Measurements from ENCODE around the gene PPP2R3C.
A peak's percentile ranks its signal among the peaks of the same experiment; 100 is the strongest.
"Not testable (repeated sequence)": the region's sequence is repeated elsewhere in the genome, so short reads cannot be mapped to it uniquely, and the experiment has no call there.

Gene PPP2R3C

DNA sequence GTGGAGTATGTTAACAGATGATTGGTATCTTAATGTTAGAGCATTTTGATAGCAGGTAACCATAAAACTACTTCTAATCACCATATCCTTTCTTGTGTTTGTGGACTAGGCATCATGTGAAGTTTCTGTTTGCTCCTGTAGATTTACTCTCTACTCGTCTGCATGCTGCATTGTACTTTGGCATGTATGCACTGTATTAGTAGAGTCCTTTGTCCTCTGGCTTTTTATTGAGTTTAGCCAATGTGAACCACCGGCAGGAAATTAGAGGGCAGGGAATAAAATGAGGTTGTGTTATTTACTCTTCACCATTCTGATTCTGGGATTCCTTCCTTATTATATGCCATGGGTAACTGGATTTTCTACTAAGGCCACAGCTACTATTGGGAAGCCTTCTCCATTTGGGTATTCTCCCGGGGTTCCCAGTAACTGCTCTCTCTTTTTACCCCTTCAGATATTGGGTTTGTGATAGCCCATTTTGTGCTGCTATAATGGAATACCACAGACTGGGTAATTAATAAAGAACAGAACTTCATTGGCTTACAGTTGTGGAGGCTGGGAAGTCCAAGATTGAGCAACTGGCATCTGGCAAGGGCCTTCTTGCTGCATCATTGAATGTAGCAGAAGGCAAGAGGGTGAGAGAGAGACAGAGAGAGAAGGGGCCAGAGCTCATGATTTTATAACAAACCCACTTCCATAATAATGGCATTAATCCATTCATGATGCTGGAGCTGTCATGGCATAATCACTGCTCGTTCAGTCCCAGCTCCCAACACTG is 53.4 kb downstream of the PPP2R3C start:
- no peak for DNase-seq (ENCODE audit: low read depth, low spot score)
- no peak overlapping the region for H3K27ac ChIP-seq

DNA sequence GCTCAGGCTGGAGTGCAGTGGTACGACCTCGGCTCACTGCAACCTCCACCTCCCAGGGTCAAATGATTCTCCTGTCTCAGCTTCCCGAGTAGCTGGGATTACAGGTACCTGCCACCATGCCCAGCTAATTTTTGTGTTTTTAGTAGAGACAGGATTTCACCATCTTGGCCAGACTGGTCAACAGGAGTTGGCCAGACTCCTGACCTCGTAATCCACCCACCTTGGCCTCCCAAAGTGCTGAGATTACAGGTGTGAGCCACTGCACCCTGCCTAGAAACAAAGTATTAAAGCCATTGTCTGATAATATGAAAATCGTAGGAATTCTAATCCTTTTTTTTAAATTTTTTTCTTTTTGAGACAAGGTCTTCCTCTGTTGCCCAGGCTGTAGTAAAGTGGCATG is 56.1 kb downstream of the PPP2R3C start:
- not testable (repeated sequence) for H3K27ac ChIP-seq; DNase-seq (ENCODE audit: low read depth, low spot score)

DNA sequence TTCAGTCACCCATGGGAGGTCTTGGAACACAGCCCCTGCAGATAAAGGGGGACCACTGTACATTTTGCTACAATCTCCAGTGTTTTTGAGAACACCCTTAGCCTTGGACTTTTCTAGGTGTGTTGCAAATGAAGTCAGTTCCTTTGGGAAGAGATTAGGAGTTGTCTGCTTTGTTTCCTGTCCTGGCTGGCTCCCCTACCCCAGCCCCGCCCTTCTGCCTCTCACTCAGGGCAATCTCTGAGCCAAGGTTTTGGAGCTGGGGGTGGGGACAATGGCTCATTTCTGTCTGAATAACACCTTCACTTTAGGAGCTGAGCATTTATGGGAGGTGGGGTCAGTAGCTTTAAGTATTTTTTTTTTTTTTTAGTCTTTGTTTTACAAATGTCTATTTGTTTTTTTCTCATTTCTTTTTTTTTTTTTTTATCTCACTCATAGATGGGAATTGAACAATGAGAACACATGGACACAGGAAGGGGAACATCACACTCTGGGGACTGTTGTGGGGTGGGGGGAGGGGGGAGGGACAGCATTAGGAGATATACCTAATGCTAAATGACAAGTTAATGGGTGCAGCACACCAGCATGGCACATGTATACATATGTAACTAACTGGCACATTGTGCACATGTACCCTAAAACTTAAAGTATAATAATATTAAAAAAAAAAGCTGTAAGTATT is 60.5 kb downstream of the PPP2R3C start:
- H3K27ac ChIP-seq, result peak overlapping the region; percentile 70
- DNase-seq (ENCODE audit: low read depth, low spot score), result not testable (repeated sequence)

DNA sequence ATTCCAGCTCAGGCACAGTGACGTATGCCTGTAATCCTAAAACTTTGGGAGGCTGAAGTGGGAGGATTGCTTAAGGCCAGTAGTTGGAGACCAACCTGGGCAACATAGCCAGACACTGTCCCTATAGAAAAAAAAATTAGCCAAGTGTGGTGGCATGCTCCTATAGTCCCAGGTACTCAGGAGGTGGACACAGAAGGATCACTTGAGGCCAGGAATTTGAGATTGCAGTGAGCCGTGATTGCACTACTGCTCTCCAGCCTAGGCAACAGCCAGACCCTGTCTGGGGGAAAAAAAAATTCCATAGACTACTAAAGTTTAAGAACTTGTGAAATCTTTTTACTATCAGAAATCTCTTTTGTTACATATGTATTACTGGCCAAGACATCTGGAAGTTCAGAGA is 69.2 kb downstream of the PPP2R3C start:
- no peak overlapping the region for H3K27ac ChIP-seq

DNA sequence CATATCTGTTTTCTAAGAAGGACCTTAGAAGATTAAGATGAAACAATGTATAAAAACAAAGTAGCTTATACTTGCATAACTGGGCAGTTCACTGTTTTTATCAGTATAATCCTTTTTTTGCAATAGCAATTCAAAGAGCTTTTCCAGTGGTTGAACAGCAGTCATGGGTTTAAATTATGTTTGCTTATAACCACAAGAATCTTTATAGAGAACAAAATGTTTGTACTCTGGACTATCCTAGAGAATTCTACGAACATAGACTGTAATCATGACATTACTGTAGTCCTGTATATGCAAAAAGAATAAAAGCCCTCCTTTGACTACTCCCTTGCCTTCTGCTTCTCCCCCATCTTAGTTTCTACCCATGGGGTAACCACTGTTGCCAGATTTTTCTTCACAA is 70.0 kb downstream of the PPP2R3C start:
- DNase-seq (ENCODE audit: low read depth, low spot score), result no peak
- peak overlapping the region; percentile 13 for H3K27ac ChIP-seq

More for the DNA sequence above, 69.2 kb downstream of the PPP2R3C start:
- no peak for DNase-seq (ENCODE audit: low read depth, low spot score)

DNA sequence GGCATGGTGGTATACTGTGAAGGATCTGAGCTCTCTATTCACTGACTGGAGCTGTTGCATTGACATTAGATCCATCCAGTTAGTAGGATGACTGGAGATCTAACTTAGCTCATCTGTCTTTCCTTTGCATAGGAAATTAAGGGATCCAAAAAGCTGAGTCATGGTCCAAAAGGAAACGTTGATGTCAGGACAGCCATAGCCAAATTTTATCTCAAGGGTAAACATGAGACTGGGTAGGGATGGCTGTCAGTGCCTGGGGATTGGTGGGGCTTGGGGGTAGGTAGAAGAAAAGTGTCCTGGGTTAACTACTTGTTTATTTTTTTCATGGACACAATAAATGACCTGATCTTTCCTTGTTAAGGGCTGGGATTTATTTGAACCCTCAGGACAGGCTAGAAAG is 71.1 kb downstream of the PPP2R3C start:
- H3K27ac ChIP-seq, result no peak overlapping the region

DNA sequence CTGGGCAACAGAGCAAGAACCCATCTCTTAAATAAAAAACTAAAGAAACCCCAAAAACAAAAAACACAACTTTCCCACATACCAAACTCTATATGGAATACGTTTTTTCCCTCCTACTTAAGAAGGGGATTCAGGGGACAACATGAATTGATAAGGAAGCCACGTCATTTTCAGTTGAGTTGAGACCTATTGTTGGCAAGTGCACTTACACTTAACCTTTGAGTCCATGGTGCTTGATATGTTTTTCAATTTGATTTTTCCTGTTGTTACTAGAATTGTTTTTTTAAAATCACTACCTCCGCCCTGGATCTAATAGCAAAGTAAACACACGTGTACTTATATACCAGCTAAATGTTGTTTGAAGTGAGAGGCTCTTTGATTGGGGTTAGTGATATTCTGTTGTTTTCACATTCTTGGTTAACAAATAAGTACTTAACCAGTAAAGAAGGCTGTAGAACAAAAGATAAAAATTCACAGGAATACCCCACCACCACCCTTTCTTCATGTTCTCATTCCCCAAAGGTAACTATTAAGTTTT is 73.7 kb downstream of the PPP2R3C start:
- H3K27ac ChIP-seq, result no peak overlapping the region

More for the DNA sequence above, 71.1 kb downstream of the PPP2R3C start:
- DNase-seq (ENCODE audit: low read depth, low spot score), result no peak

DNA sequence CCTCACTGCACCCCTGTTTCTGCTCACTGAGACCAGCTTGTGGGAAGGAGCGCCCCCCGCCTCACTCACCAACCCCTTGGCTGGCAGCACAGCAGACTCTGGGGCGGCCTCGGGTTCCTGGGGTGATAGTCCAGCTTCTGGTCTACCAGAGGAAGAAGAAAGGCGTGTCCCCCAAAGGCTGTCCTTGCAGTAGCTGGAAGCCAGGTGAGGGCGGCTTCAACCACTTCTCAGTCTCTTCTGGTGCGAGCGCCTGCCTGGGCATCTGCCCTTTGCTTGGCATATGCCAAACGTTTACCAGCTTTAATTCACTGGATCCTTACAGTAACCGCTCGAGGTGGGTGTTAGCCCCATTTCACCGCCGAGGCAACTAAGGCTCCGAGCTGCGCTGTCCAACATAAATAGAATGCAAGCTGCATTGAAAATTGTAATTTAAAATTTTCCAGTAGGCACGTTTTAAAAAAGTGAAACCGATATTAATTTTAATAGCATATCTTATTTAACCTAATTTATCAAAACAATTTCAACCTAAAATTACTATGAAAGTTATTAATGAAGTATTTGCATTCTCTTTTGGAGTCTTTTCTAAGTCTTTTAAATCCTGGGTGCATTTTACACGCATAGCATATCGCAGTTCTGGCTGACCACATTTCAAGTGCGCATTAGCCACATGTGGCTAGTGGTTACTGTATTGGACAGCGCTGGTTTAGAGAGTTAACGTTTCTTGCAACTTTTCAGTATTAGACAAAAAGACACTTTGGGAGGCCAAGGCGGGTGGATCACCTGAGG is 74.8 kb downstream of the PPP2R3C start:
- no peak for DNase-seq (ENCODE audit: low read depth, low spot score)
- peak overlapping the region; percentile 95 for H3K27ac ChIP-seq

More for the DNA sequence above, 73.7 kb downstream of the PPP2R3C start:
- DNase-seq (ENCODE audit: low read depth, low spot score), result no peak

DNA sequence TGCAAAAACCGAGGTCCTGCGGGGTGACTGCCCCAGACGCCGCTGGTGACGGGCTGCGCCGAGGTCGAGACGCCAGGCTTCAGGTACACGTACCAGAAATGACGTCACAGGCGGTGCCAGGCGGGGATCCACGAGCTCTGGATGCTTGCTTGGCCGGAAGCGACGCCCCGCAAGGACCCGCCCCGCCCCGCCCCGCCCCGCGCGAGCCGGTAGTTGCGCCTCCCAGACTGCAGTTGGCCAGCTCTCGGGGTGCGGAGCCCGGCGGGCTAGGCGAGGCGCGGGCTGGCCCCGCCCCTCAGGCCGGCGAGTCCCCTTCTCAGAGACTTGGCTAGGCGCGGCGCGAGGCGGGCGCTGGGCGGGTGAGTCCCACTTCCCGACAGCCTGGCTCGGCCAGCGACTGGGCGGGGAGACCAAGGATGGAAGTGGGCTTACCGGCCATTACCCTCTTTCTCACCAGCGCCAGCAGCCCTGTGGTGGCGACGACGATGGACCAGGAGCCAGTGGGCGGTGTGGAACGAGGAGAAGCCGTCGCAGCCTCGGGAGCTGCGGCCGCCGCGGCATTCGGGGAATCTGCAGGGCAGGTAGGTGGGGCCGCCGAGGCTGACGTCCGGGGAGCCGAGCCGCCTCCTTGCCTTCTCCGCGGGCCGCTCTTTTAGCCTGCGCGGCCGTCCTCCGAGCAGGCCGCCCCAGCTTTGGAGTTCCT is 75.6 kb downstream of the PPP2R3C start, which contains the start of gene FAM177A1:
Gene FAM177A1 (plus strand): TSS at position 225 of the 703 bp plus-strand sequence. CDS start 192 bp downstream, at position 417.
- DNase-seq (ENCODE audit: low read depth, low spot score), result peak; percentile 79
- H3K27ac ChIP-seq, result peak within 1 kb of the TSS; percentile 95

DNA sequence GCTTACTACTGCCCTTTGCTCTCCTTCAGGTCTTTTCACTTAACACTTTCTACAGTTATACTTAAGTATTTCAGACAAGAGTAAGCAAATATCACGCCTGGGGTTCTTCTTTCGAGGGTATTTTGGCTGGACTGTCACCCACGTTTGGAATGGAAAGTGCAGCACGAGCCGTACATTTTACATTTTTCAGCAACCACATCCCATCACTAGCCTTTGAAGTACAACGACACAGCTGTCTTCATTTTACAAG is 76.1 kb downstream of the PPP2R3C start:
- no peak for DNase-seq (ENCODE audit: low read depth, low spot score)
- peak overlapping the region; percentile 95 for H3K27ac ChIP-seq

DNA sequence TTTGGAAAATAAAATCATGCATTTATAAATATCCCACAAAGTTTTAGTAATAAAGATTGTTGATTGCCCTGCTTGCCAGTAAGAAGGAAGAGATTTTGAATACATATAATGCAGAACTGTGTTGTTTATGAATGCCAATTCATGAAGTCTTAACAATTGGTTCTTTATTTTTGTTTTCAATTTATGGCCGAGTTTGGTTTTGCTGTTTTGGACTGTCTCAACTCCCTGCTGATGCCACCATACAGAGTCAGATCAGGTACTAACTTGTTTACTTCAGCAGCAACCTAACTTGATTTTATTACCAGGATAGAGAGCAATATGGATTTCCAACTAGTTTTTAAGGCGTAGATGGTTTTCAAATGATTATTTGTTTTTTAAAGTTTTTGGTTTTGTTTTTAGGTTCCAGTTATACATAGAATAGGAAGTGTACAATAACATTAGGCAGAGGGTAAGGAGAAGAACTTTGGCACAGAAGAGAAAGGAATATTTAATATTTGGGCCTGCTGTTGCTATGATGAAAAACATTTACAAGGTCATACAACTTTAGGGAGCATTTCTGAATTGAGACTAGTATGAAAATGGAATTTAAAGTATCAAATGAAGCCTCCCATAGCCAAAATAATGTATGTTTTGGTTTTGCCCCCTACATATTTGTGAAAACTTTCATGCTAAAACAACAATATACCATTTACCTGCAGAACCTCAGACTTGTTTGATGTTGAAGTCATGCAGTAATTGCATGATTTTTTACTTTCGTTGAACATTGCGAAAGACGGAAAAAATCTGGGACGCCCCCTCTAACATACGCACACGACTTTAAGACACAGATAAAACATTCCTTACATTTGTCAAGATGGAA is 76.6 kb downstream of the PPP2R3C start:
- H3K27ac ChIP-seq, result peak overlapping the region; percentile 95
- no peak for DNase-seq (ENCODE audit: low read depth, low spot score)

DNA sequence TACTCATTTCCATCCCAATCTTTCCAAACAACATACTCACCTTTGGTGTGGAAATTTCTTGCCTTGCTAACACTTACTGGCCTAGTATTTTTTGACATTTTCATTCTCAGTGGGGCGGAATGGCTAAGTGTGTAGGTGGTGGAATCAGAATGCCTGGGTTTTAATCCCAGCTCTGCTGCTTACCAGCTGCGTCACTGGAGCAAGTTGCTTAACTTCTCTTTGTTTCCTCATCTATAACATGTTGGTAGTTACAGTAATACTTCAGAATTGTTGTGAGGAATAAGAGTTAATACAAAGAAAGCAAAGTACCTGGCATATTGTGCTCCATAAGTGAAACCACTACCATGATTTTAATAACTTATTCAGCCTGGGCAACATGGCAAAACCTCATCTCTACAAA is 78.7 kb downstream of the PPP2R3C start:
- H3K27ac ChIP-seq, result no peak overlapping the region
- DNase-seq (ENCODE audit: low read depth, low spot score), result no peak

DNA sequence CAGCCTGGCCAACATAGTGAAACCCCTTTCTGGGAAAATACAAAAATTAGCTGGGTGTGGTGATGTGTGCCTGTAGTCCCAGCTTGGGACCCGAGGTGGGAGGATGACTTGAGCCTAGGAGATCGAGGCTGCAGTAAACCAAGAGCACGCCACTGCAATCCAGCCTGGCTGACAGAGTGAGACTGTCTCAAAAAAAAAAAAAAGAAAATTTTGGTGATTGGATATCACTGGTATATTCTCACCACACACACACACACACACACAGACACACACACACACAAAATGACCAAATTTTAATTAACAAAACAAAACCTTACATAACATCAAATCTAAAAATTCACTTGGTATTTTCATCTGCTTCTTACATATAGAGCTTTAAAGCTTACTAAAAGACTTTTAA is 79.2 kb downstream of the PPP2R3C start:
- DNase-seq (ENCODE audit: low read depth, low spot score), result no peak
- no peak overlapping the region for H3K27ac ChIP-seq

DNA sequence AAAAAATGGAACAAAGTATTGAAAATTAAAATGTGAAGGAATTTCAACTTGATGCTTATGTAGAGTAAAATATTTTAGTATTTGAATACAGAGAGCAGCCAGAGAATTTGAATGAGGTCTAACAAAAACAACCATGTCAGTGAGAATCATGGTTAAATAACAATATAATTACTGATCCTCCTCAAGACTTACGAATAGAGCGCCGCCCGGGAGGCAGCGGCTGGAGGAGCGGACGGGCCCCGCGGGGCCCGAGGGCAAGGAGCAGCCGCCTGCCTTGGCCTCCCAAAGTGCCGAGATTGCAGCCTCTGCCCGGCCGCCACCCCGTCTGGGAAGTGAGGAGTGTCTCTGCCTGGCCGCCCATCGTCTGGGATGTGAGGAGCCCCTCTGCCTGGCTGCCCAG is 83.5 kb downstream of the PPP2R3C start:
- not testable (repeated sequence) for DNase-seq (ENCODE audit: low read depth, low spot score); H3K27ac ChIP-seq
